ENCODE results near the gene PLXNA2. TPM values are rescaled to one million over a fixed set of nuclear protein-coding genes. Genes with fewer than 3 reads are reported as not detected.

Gene PLXNA2
- total and polyA plus RNA-seq, 2 of the 4 experiments (the other 2 are of a cell fraction) = 0.72 to 1.1 TPM

DNA sequence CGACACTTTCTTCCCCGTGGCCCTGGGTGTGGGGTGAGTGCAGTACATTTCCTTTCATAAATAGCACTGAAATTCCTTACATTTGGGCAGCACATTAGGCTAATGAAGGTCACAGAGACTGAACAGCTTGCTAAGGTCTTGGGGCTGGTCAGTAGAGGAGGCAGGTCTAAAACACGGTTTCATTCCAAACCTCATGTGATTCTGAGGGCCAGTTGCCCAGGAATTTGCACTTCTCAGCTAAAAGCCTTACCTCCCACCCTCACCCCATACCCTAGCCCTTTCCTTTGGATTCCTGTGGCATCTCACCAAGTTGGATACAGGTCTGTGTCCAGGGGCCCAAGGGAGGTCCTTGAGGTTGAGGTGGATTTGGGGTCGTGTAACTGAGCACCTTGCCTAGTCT lies 185.4 kb downstream of the PLXNA2 start:
- Histone ChIP-seq H3K36me3 (ENCODE audit: control insufficient read depth, insufficient read depth, low read length) (no peaks in the 10 kb centered on the region), H2AFZ (replicated peaks; ENCODE audit: low read length, poor library complexity) (no peak overlapping the region), H3K18ac (ENCODE audit: low read depth, low read length) (no peak overlapping the region), H3K9me1 (ENCODE audit: insufficient read depth, low read length) (no peaks in the 10 kb centered on the region), H3K9ac (ENCODE audit: low read depth, low read length) (no peak overlapping the region), H3K23ac (ENCODE audit: low read depth, low read length) (no peak overlapping the region), H3K4ac (ENCODE audit: low read depth, low read length) (no peak overlapping the region), H3K4me1 (ENCODE audit: control insufficient read depth, insufficient read depth, low read length) (no peaks in the 10 kb centered on the region), H4K8ac (ENCODE audit: low read depth in 2 of 2, low read length in 2 of 2) (no peak overlapping the region), H3K4me2 (ENCODE audit: low read depth, low read length) (no peak overlapping the region), H3K56ac (ENCODE audit: extremely low read depth, insufficient read depth, low read length) (no peak overlapping the region), H2AK9ac (replicated peaks; ENCODE audit: low read depth, low read length, poor library complexity) (no peak overlapping the region), H4K91ac (ENCODE audit: insufficient read depth, low read depth, low read length) (no peak overlapping the region), H4K5ac (ENCODE audit: low read depth, low read length) (no peak overlapping the region), H2BK20ac (ENCODE audit: low read depth, low read length) (no peak overlapping the region), H3K14ac (replicated peaks; ENCODE audit: low read depth, low read length) (no peak overlapping the region), H2BK15ac (ENCODE audit: low read depth, low read length) (no peak overlapping the region), H4K20me1 (ENCODE audit: insufficient read depth, low read length) (no peaks in the 10 kb centered on the region), H3K9me3 (ENCODE audit: control insufficient read depth, insufficient read depth, low read length) (no peaks in the 10 kb centered on the region), H2BK120ac (ENCODE audit: low read depth, low read length) (no peak overlapping the region), H2BK5ac (ENCODE audit: low read depth, low read length, poor library complexity, severe bottlenecking) (no peak overlapping the region), H3K27me3 (ENCODE audit: control insufficient read depth, insufficient read depth, low read length) (no peaks in the 10 kb centered on the region; the same call in 1 of the 2 replicates), H2AK5ac (ENCODE audit: low read depth, low read length) (no peak overlapping the region), H3K79me1 (ENCODE audit: low read depth in 1 of 2, low read length in 2 of 2) (no peaks in the 10 kb centered on the region), H3K4me3 (ENCODE audit: insufficient read depth, low read depth, low read length) (no peak overlapping the region), H3K27ac (ENCODE audit: insufficient read depth, low read length) (no peak overlapping the region)
- WGBS, 2 experiments (ENCODE audit: extremely low coverage in 2 of 2, insufficient read length in 1 of 2) = no CpG with 5 or more reads among the region's 4 CpGs
- no peak for ATAC-seq (ENCODE audit: low read depth)
- no TSS peak for BruUV-seq (replicated peaks)
- POLR2A ChIA-PET (ENCODE audit: unreplicated experiment) = no interaction called here
- CTCF ChIA-PET = no interaction called here
- TF ChIP-seq BHLHE40 (IDR thresholded peaks at IDR 0.05; ENCODE audit: low read depth, low read length) (no peak), RCOR1 (IDR thresholded peaks at IDR 0.05; ENCODE audit: insufficient replicate concordance, low read length) (no peak), RFX5 (IDR thresholded peaks at IDR 0.05; ENCODE audit: low read depth, low read length) (no peak), SMC3 (IDR thresholded peaks at IDR 0.05; ENCODE audit: low read depth, low read length) (no peak), NFE2L2 (IDR thresholded peaks at IDR 0.05; ENCODE audit: low read depth, low read length) (no peak), MAFK (IDR thresholded peaks at IDR 0.05; ENCODE audit: low read depth, low read length) (no peak), FOS (IDR thresholded peaks at IDR 0.05; ENCODE audit: low read depth, low read length) (no peak), ELK1 (IDR thresholded peaks at IDR 0.05; ENCODE audit: borderline replicate concordance, low read depth, low read length) (no peak)
- TF ChIP-seq, protein P1, sequence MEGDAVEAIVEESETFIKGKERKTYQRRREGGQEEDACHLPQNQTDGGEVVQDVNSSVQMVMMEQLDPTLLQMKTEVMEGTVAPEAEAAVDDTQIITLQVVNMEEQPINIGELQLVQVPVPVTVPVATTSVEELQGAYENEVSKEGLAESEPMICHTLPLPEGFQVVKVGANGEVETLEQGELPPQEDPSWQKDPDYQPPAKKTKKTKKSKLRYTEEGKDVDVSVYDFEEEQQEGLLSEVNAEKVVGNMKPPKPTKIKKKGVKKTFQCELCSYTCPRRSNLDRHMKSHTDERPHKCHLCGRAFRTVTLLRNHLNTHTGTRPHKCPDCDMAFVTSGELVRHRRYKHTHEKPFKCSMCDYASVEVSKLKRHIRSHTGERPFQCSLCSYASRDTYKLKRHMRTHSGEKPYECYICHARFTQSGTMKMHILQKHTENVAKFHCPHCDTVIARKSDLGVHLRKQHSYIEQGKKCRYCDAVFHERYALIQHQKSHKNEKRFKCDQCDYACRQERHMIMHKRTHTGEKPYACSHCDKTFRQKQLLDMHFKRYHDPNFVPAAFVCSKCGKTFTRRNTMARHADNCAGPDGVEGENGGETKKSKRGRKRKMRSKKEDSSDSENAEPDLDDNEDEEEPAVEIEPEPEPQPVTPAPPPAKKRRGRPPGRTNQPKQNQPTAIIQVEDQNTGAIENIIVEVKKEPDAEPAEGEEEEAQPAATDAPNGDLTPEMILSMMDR (conservative IDR thresholded peaks at IDR 0.05; ENCODE audit: low read depth, low read length) = no peak
- in situ Hi-C loops (cut with MboI; ENCODE audit: low sequenced_read_pairs) (no loop called here), intact Hi-C loops (cut with micrococcal nuclease) (no loop called here), dilution Hi-C loops (cut with HindIII; ENCODE audit: low sequenced_read_pairs, unreplicated experiment) (no loop called here)
- no peak for DNase-seq
